Astrocyte (in vitro differentiated cells and primary cell): ENCODE results near the gene MYADML2. TPM values are rescaled to one million over a fixed set of nuclear protein-coding genes. Genes with fewer than 3 reads are reported as not detected.

Experiments
- DNase-seq: peaks from one replicate; pipeline ENCODE4 v3.0.0-alpha.2; 2010; ENCODE audit warnings: low read depth
- FAIRE-seq: peaks from 2 replicates; lab custom pipeline; 2011; peaks lifted over from hg19 to GRCh38; lab: Jason Lieb, UNC
- H2AFZ ChIP-seq: 2 replicates; pipeline ENCODE4 v1.6.0; 2012; ENCODE audit warnings: low read depth, low read length, inconsistent platforms
- H3K27ac ChIP-seq: 2 replicates; pipeline ENCODE4 v1.5.1; 2011; ENCODE audit warnings: low read depth, low read length, inconsistent platforms
- H3K27me3 ChIP-seq: 2 replicates; pipeline ENCODE4 v1.6.0; 2011; ENCODE audit warnings: low read length, inconsistent platforms; ENCODE audit not compliant: insufficient read depth
- H3K36me3 ChIP-seq: 2 replicates; pipeline ENCODE4 v1.5.1; 2011; ENCODE audit warnings: low read length, inconsistent platforms; ENCODE audit not compliant: insufficient read depth
- H3K4me1 ChIP-seq: 2 replicates; pipeline ENCODE4 v1.5.1; 2011; ENCODE audit warnings: low read length, inconsistent platforms; ENCODE audit not compliant: insufficient read depth
- H3K4me2 ChIP-seq: 2 replicates; pipeline ENCODE4 v1.6.0; 2012; ENCODE audit warnings: low read length, inconsistent platforms
- H3K4me3 ChIP-seq: 2 replicates; pipeline ENCODE4 v1.5.1; 2011; ENCODE audit warnings: low read depth, mild to moderate bottlenecking, low read length, inconsistent platforms; ENCODE audit not compliant: insufficient read depth
- H3K79me2 ChIP-seq: 2 replicates; pipeline ENCODE4 v1.6.0; 2012; ENCODE audit warnings: mild to moderate bottlenecking, low read length, inconsistent platforms; ENCODE audit not compliant: insufficient read depth
- H3K9ac ChIP-seq: 2 replicates; pipeline ENCODE4 v1.6.0; 2012; ENCODE audit warnings: mild to moderate bottlenecking, low read length, inconsistent platforms
- H3K9me3 ChIP-seq: 2 replicates; pipeline ENCODE4 v1.5.1; 2012; ENCODE audit warnings: low read depth, mild to moderate bottlenecking, low read length, inconsistent platforms; ENCODE audit not compliant: insufficient read depth
- H4K20me1 ChIP-seq: 2 replicates; pipeline ENCODE4 v1.6.0; 2012; ENCODE audit warnings: low read length, inconsistent platforms; ENCODE audit not compliant: insufficient read depth
- H3K27ac Mint-ChIP-seq: one replicate; pipeline ENCODE4 v1.8.0; 2021; ENCODE audit warnings: mild to moderate bottlenecking, mixed read lengths; ENCODE audit not compliant: unreplicated experiment
- H3K27me3 Mint-ChIP-seq: one replicate; pipeline ENCODE4 v1.8.0; 2021; ENCODE audit warnings: low read depth, mixed read lengths; ENCODE audit not compliant: unreplicated experiment
- H3K36me3 Mint-ChIP-seq: one replicate; pipeline ENCODE4 v1.8.0; 2021; ENCODE audit warnings: low read depth, mixed read lengths; ENCODE audit not compliant: unreplicated experiment
- H3K4me1 Mint-ChIP-seq: one replicate; pipeline ENCODE4 v1.8.0; 2021; ENCODE audit warnings: low read depth, mixed read lengths; ENCODE audit not compliant: unreplicated experiment
- H3K4me3 Mint-ChIP-seq: one replicate; pipeline ENCODE4 v1.8.0; 2021; ENCODE audit warnings: mild to moderate bottlenecking, moderate library complexity, mixed read lengths; ENCODE audit not compliant: unreplicated experiment
- H3K9me3 Mint-ChIP-seq: one replicate; pipeline ENCODE4 v1.8.0; 2021; ENCODE audit warnings: mild to moderate bottlenecking, mixed read lengths; ENCODE audit not compliant: unreplicated experiment
- EZH2 ChIP-seq: IDR thresholded peaks from 2 replicates; pipeline ENCODE4 v1.6.1; 2012; ENCODE audit warnings: mild to moderate bottlenecking, low read length, inconsistent platforms; ENCODE audit not compliant: insufficient read depth
- total RNA-seq: library from RNA; stranded (reverse); gene quantifications from 2 replicates; pipeline ENCODE4 v1.2.1, GENCODE V29; 2021
- TF ChIP-seq, protein P1 (sequence below): IDR thresholded peaks from 2 replicates; pipeline ENCODE4 v1.5.1; 2011; ENCODE audit warnings: low read depth, mild to moderate bottlenecking, inconsistent platforms, low read length, moderate library complexity; ENCODE audit not compliant: insufficient read depth

The MYADML2 gene
- total RNA-seq, 1 donor from 2014 or later: not detected

DNA sequence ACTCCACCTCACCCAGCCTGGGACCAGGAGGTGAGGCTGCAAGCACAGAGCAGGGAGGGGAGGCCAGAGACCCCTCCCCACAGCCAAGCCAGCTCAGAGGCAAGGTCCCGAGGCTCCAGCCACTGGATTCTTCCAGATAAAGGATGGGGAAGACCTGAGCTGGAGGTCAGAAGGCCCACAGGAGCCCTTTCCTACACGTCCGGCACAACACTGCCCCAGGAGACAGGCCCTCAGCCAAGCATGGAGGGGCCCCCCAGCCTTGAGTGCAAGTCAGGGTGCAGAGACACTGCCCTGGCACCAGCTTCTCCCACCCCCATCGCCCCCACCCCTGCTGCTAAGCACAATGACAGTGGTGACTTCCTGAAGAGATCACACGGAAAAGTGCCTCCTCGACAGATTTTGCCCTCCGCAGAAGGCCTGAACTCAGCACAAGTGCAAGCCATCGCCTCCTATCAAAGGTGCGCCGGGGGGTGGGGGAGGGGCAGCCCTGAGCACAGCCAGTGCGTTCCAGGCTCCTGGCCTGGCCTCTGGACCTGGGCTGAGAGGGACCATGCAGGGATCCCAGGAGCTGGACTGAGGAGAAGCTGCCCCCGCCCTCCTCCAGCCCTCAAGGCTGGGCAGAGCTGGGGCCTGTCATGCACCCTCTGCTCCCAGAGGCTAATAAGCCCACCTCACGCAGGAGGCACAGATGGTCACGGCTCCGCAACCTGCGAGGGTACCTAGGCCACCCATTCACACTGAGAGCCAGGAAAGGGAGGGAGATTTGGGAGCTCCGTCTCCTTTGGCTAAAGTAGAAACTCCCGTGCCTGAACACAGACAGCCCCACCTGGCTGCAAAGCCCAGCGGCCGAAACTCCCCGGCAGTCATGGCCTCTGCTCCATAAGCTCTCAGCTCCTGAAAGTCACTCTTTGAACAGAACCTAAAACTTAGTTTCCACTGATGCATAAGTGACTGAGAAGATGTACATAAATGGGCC is 22.2 kb downstream of the MYADML2 start:
- DNase-seq (no peak), FAIRE-seq (no peak)
- peaks cover 32% of the 10 kb centered on the region for H3K4me1 ChIP-seq
- H3K79me2 ChIP-seq: peaks cover 72% of the 10 kb centered on the region
- H3K4me3 Mint-ChIP-seq: peak overlapping the region; percentile 93
- H3K36me3 ChIP-seq: peaks cover 5% of the 10 kb centered on the region
- H3K9me3 Mint-ChIP-seq: no peaks in the 10 kb centered on the region
- no peak overlapping the region for H3K4me3 ChIP-seq
- peaks cover 14% of the 10 kb centered on the region for H3K4me1 Mint-ChIP-seq
- H3K9ac ChIP-seq: no peak overlapping the region
- peak overlapping the region; percentile 85 for H3K4me2 ChIP-seq
- no peaks in the 10 kb centered on the region for H3K9me3 ChIP-seq
- H3K36me3 Mint-ChIP-seq: peaks cover 2% of the 10 kb centered on the region
- TF ChIP-seq, protein P1, sequence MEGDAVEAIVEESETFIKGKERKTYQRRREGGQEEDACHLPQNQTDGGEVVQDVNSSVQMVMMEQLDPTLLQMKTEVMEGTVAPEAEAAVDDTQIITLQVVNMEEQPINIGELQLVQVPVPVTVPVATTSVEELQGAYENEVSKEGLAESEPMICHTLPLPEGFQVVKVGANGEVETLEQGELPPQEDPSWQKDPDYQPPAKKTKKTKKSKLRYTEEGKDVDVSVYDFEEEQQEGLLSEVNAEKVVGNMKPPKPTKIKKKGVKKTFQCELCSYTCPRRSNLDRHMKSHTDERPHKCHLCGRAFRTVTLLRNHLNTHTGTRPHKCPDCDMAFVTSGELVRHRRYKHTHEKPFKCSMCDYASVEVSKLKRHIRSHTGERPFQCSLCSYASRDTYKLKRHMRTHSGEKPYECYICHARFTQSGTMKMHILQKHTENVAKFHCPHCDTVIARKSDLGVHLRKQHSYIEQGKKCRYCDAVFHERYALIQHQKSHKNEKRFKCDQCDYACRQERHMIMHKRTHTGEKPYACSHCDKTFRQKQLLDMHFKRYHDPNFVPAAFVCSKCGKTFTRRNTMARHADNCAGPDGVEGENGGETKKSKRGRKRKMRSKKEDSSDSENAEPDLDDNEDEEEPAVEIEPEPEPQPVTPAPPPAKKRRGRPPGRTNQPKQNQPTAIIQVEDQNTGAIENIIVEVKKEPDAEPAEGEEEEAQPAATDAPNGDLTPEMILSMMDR: no peak
- H4K20me1 ChIP-seq: peaks cover 68% of the 10 kb centered on the region
- H3K27me3 Mint-ChIP-seq: no peaks in the 10 kb centered on the region
- no peaks in the 10 kb centered on the region for H3K27me3 ChIP-seq
- H2AFZ ChIP-seq: no peak overlapping the region
- peak overlapping the region; percentile 66 for H3K27ac Mint-ChIP-seq
- H3K27ac ChIP-seq: no peak overlapping the region

DNA sequence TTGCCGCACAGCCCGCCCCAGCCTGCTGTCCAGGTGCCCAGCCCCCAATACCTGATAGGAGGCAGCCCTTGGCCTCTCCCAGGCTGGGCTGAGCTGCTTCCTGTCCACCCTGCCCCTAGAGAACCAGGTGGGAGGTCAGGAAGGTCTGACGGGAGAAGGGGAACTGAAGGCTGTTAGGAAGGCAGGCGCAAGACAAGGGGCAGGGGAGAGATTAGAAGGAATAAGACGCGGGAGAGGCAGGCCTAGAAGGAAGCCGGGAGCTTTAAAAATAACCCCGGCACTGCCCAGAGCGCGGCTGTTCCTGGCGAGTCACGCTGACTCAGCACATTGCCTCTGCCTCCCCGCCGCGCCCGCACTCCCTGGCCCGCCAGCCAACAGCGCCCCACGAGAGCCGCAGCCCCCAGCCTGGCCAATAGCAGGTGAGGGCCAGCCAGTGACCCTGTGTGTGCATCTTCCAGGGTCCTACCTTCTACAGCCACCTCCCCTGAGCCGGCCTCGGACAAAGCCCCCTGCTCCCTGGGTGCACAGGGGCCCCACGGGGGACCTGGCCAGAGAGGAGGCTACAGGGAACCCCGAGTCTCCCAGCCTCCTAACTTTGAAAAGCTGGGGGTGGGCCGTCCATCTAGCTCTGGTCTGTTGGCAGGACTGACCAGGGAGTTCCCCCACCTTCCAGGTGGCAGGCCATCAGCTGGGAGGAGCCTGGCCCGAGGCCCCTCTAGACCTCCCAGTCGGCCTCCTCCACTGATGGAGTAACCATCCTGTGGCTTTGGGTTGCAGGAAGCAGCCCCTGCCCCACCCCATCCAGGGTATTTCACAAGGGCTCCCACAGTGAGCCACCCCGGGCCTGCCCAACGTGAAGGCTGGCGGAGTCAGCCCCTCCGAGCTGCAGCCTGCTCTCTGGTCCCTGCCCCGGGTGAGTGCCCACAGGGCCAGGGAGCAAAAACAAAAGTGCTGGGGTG is 23.5 kb downstream of the MYADML2 start:
- Mint-ChIP-seq H3K4me1 (peaks cover 20% of the 10 kb centered on the region), H3K27me3 (no peaks in the 10 kb centered on the region), H3K4me3 (peak overlapping the region; percentile 80), H3K27ac (peak overlapping the region; percentile 93), H3K9me3 (no peaks in the 10 kb centered on the region), H3K36me3 (peaks cover 10% of the 10 kb centered on the region)
- peak overlapping the region; percentile 75 for H3K9ac ChIP-seq
- peaks cover 70% of the 10 kb centered on the region for H4K20me1 ChIP-seq
- H3K27ac ChIP-seq: peak overlapping the region; percentile 68
- no peak for TF ChIP-seq EZH2
- TF ChIP-seq, protein P1: no peak
- no peak overlapping the region for H2AFZ ChIP-seq
- peaks cover 28% of the 10 kb centered on the region for H3K4me1 ChIP-seq
- peaks cover 5% of the 10 kb centered on the region for H3K36me3 ChIP-seq
- H3K4me3 ChIP-seq: peak overlapping the region; percentile 48
- FAIRE-seq: no peak
- no peaks in the 10 kb centered on the region for H3K27me3 ChIP-seq
- no peaks in the 10 kb centered on the region for H3K9me3 ChIP-seq
- peaks cover 85% of the 10 kb centered on the region for H3K79me2 ChIP-seq
- peak; percentile 62 for DNase-seq
- H3K4me2 ChIP-seq: peak overlapping the region; percentile 85
